Kidney (tissue), 14 donors: ENCODE data around the gene CALY. TPM values are rescaled to one million over a fixed set of nuclear protein-coding genes. Genes with fewer than 3 reads are reported as not detected.

ENCODE experiments used
- DNase-seq, 5 donors: peaks; one replicate each; pipeline ENCODE4 v3.0.0-alpha.2; 2013 to 2020
- FAIRE-seq: peaks from 2 replicates; lab custom pipeline; 2012; peaks lifted over from hg19 to GRCh38; lab: Jason Lieb, UNC
- H3K27ac ChIP-seq, 2 donors: one replicate each; pipeline ENCODE4 v1.7.0; 2013; ENCODE audit warnings: low read depth in 2 of 2, low read length in 2 of 2, inconsistent platforms in 1 of 2
- H3K27me3 ChIP-seq: one replicate; pipeline ENCODE4 v1.7.1; 2013; ENCODE audit warnings: low read length, inconsistent platforms; ENCODE audit not compliant: control insufficient read depth, insufficient read depth
- H3K36me3 ChIP-seq, 3 donors: one replicate each; pipeline versions ENCODE4 v1.7.0 to v1.7.1; 2013; ENCODE audit warnings: low read length in 3 of 3, control low read depth in 1 of 3, inconsistent platforms in 1 of 3; ENCODE audit not compliant: insufficient read depth in 3 of 3, control insufficient read depth in 2 of 3
- H3K4me1 ChIP-seq, 3 donors: one replicate each; pipeline versions ENCODE4 v1.7.0 to v1.7.1; 2013; ENCODE audit warnings: low read length in 3 of 3, inconsistent platforms in 1 of 3, low read depth in 1 of 3; ENCODE audit not compliant: control insufficient read depth in 2 of 3, insufficient read depth in 2 of 3
- H3K4me3 ChIP-seq, 3 donors: one replicate each; pipeline versions ENCODE4 v1.7.0 to v1.8.1; 2013; ENCODE audit warnings: low read length in 3 of 3, control low read depth in 1 of 3, inconsistent platforms in 1 of 3
- H3K9ac ChIP-seq, 3 donors: one replicate each; pipeline versions ENCODE4 v1.7.0 to v1.7.1; 2013; ENCODE audit warnings: low read length in 3 of 3, control low read depth in 1 of 3, inconsistent platforms in 1 of 3
- H3K9me3 ChIP-seq, 3 donors: one replicate each; pipeline versions ENCODE4 v1.7.0 to v1.7.1; 2013; ENCODE audit warnings: low read length in 3 of 3, control low read depth in 1 of 3, inconsistent platforms in 1 of 3; ENCODE audit not compliant: control insufficient read depth in 2 of 3, insufficient read depth in 1 of 3
- CTCF ChIP-seq: IDR thresholded peaks from 3 replicates; pipeline ENCODE4 v1.5.1; 2012; ENCODE audit warnings: mild to moderate bottlenecking, moderate library complexity, borderline replicate concordance; ENCODE audit not compliant: insufficient read depth; ENCODE audit errors: extremely low read depth
- intact Hi-C: fragments of 100-400 bp; cut with DNase I; formaldehyde crosslinking; loops from one replicate; pipeline ENCODE4 v1.11.1; 2022
- polyA plus RNA-seq: library from polyadenylated mRNA; stranded (reverse); fragments of 350-450 nt; fragmentation: Illumina TruSeq; extraction: RNeasy Lipid Tissue Mini Kit (QIAGEN cat#74804); gene quantifications from one replicate; pipeline ENCODE4 v1.2.3, GENCODE V29; 2014; ENCODE audit warnings: low read depth, low replicate concordance; ENCODE audit not compliant: insufficient read depth
- total RNA-seq: library from RNA; stranded (reverse); fragmentation: NEBNext Ultra II Directional; extraction: Animal tissue kit (Norgen Biotek cat#: 25700); gene quantifications from one replicate; pipeline ENCODE4 v1.2.1, GENCODE V29; 2021
- donor health status: control.
- donor health status: control.
- donor health status: control.
- donor health status: control.
- donor health status: control.
- donor health status: DM: yes; HTN: yes; CAD: no.
- donor health status: Normal renal cell carcinoma (clear cell type).

Gene CALY
- total and polyA plus RNA-seq, 2 donors from 2014 or later: 0.41 to 0.54 TPM

GRCh38 chr10:133312016-133312768 lies 24.5 kb downstream of the CALY start:
- Histone ChIP-seq H3K27me3 (no peaks in the 10 kb centered on the region), H3K36me3 (peaks cover 0 to 16% (median 2%) of the 10 kb centered on the region in 3 donors), H3K4me1 (peaks cover 3 to 14% (median 6%) of the 10 kb centered on the region in 3 donors), H3K9ac (no peak overlapping the region), H3K9me3 (no peaks in the 10 kb centered on the region), H3K4me3 (no peak overlapping the region), H3K27ac (no peak overlapping the region)
- intact Hi-C loops: no loop called here
- FAIRE-seq: no peak
- DNase-seq: peak in 1 of 5 donors; percentile 70
- TF ChIP-seq CTCF: no peak

GRCh38 chr10:133311570-133311969 lies 25.1 kb downstream of the CALY start:
- Histone ChIP-seq H3K9me3 (no peaks in the 10 kb centered on the region), H3K36me3 (peaks cover 0 to 16% (median 2%) of the 10 kb centered on the region in 3 donors), H3K9ac (no peak overlapping the region), H3K4me1 (peaks cover 3 to 19% (median 8%) of the 10 kb centered on the region in 3 donors), H3K27ac (no peak overlapping the region), H3K4me3 (no peak overlapping the region), H3K27me3 (no peaks in the 10 kb centered on the region)
- no peak for FAIRE-seq
- intact Hi-C loops: no loop called here
- no peak for TF ChIP-seq CTCF
- DNase-seq: peak in 1 of 5 donors; percentile 45

- H3K9me3 ChIP-seq: no peaks in the 10 kb centered on the region
- no peak for FAIRE-seq
- no peaks in the 10 kb centered on the region for H3K27me3 ChIP-seq
- intact Hi-C loops: no loop called here
- peaks cover 3 to 23% (median 13%) of the 10 kb centered on the region in 3 donors for H3K4me1 ChIP-seq
- H3K4me3 ChIP-seq: no peak overlapping the region
- TF ChIP-seq CTCF: no peak
- H3K36me3 ChIP-seq: peaks cover 0 to 16% (median 2%) of the 10 kb centered on the region in 3 donors
- peak in 1 of 5 donors; percentile 55 for DNase-seq
- no peak overlapping the region for H3K9ac ChIP-seq
- H3K27ac ChIP-seq: no peak overlapping the region
Observed at GRCh38 chr10:133310789-133311188, 25.9 kb downstream of the CALY start.
